Brain pericyte (primary cell): Measurements from ENCODE around the gene SEPTIN2.
"Not testable (repeated sequence)": the region's sequence is repeated elsewhere in the genome, so short reads cannot be mapped to it uniquely, and the experiment has no call there.

Experiments
- DNase-seq: peaks from one replicate; pipeline ENCODE4 v3.0.0-alpha.2; 2012; ENCODE audit warnings: low read depth, low spot score

Gene SEPTIN2

GRCh38 chr2:241286348-241287090 lies 29.2 kb upstream of the SEPTIN2 start:
- DNase-seq, result no peak

DNA sequence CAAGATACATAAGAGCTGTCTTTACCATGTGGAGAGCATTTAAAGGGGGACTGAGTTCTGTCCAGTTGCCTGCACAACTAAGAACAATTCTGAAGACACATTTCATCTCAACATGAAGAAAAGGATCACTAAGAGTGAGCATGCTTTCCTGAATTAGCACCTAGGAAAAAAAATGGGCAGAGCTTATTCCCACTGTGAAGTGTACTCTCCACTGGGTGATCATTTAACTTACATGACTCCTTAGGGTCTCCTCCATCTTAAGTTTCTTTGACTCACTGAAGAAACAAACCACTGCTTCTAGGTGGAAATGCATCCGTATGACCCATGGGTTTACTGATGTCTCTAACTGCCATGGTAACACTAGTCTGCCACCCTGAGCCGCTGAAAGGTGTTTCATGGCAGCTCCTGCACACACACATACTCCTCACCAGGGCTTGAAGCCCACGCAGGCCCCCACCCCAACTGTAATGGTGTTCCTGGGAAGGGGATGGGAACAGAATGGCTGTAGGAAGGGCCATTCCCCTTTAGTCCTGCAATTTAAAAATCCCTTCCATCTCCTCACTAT lies 27.3 kb upstream of the SEPTIN2 start:
- no peak for DNase-seq

DNA sequence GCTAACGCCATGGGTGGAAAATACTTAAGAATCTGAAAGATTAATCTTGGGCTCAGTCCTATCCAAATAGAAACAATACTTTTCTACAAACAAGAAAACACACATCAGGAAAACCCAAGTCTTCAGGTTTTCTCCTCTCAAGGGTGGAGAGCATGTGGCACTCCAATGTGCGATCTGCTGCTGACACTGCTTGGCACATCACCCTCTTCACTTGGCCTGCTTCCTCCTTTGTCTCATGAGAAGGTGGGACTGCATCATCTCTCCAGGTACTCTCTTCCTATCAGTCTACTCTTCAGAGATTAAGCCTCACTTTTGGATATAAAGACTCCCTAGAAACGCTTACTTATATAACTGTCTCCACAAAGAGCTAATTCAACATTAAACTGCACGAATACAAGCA lies 26.7 kb upstream of the SEPTIN2 start:
- no peak for DNase-seq

- no peak for DNase-seq
Observed at GRCh38 chr2:241289597-241289996, 26.1 kb upstream of the SEPTIN2 start.

DNA sequence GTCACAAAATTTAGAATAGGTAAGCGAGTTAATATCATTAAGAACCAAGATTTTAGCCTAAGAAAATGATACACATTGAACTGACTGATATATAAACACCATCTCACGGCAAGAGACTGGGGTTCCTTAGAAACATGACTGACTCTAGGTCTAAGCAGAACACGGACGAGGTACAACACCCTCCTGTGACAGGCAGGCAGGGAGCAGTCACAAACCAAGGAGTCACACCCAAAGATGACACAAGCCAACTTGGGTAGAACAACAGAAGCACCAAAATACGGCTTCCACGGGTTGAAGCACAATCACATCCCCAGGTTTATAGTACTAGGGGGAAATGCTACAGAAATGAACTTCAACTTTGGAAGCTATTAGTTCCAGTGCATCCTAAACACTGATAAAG lies 24.6 kb upstream of the SEPTIN2 start:
- no peak for DNase-seq

DNA sequence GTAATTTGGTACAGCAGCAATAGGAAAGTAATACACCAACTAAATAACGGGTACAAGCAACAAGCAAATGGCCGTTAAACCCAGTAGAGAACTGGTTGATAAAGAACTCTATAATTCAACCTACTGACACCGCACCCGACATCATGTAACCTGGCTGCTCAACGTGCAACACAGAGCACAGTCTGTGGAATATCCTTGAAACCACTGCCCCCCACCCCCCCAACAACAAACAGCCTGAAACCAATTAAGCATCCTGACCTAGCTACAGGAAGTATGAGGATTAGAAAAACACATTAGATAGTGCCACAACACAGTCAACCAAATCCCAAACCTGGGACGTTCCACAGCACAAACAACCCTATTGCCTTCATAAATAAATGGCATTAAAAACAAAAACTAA lies 23.7 kb upstream of the SEPTIN2 start:
- no peak for DNase-seq

DNA sequence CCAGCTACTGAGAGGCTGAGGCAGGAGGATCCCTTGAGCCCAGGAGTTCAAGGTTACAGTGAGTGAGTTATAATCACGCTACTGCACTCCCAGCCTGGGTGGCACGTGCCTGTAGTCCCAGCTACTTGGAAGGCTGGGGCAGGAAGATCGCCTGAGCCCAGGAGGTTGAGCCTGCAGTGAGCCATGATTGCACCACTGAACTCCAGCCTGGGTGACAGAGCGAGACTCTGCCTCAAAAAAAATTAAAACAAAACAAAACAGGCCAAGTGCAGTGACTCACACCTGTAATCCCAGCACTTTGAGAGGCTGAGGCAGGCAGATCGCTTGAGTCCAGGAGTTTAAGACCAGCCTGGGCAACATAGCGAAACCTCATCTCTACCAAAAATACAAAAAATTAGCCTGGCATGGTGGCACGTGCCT lies 22.3 kb upstream of the SEPTIN2 start:
- not testable (repeated sequence) for DNase-seq

DNA sequence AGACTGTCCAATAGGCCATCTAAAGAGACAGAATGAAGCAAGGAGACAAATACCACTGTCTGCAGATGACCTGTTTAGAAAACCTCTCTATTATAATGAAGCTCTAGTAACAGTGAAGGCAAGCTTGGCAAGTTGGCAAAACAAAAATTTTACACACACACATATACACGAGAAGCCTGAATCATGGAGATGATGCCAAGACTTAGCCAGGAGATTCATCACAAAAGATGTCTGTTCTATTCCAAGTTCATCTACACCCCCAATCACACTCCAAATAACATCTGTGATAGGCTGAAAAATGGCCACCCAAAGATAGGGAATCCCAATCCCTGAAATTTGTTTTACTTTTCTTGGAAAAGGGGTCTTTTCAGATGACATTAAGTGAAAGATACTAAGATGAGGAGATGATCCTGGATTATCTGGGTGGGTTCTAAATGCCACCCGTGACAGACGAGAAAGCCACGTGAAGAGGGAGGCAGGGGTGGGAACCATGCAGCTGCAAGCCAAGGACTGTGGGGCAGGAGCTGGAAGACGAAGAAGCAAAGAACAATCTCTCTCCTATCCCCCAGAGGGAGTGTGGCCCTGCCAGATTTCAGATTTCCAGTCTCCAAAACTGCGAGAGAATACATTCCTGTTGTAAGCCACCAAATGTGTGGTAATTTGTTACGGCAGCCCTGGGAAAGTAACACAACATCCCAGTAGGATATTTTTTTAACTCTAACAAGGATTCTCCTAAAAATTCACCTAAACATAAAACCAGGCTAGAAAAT lies 20.2 kb upstream of the SEPTIN2 start:
- no peak for DNase-seq

- no peak for DNase-seq
Observed at GRCh38 chr2:241296767-241297166, 19.0 kb upstream of the SEPTIN2 start.

DNA sequence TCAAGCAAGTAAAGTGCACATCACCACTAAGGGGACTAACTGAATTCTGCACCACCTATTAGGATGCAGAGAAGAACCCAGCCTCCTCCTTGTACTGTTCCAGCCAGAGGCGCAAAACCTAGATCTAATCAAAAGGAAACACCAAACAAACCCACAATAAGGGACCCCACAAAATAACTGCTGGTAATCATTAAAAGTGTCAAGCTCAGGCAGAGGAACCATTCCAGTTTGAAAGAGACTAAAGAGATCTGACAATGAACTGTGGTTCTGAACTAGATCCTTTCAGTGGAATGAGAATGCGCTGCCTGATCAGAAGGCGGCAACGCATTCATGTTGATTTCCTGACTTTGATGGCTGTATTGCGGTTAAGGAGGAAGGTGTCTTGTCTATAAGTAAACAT lies 17.1 kb upstream of the SEPTIN2 start:
- no peak for DNase-seq

DNA sequence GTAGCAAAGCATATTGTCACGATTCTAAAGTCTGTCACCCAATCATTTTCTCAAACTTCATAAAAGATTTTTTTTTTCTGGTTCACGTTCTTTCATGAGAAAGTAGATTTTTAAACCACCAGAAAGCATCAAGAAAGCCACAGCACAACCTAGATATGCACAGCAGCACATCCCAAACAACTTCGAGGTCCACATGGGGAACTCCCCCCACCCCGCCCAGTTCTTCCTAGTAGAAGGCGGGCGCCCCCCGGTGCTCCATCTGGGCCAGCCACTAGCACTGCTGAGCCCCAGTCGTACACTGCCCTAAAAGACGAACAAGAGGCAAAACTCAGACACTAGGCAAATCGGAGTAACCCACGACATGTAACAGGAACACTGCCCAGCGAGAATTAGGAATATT lies 15.7 kb upstream of the SEPTIN2 start:
- no peak for DNase-seq

- DNase-seq, result no peak
Observed at GRCh38 chr2:241302083-241302482, 13.6 kb upstream of the SEPTIN2 start.

DNA sequence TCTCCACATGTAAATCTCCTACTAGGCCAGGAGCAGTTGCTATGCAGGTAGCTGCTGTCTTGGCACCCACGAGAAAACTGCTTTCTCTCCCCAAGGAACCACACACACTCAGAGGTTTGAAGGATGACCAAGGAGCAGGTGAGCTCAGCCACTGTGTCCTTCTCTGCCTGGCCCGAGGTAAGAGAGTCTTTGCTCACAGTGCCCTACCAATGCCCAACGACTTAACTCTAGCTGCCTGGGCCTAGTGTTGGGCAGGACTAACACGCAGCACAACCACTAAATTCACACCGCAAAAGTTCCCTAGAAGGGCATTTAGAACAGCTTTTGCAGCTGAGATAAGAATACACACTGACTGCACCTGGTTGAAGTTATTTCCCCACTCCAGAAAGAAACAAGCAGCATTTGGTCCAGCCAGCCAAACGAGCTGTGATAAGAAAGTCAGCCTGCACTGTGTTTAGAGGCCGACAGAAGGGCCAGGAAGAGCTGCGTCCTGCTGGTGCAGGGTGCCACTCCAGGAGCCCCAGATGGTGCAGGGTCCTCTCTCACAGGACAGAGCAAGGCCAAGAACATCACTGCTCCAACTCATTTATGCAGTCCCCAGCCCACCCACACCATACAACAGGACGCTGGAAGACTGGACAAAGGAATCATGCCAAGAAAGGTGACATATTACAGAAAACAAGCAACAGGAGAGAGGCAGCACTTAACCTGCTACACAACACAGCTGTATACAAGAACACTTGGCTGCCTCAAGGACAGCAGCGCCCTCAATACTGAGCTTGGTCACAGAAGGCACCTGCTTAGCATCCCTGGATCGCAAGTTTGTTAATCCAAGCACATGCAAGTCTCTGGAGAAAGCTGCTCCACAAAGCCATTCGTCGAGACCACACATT lies 12.7 kb upstream of the SEPTIN2 start:
- DNase-seq, result no peak

DNA sequence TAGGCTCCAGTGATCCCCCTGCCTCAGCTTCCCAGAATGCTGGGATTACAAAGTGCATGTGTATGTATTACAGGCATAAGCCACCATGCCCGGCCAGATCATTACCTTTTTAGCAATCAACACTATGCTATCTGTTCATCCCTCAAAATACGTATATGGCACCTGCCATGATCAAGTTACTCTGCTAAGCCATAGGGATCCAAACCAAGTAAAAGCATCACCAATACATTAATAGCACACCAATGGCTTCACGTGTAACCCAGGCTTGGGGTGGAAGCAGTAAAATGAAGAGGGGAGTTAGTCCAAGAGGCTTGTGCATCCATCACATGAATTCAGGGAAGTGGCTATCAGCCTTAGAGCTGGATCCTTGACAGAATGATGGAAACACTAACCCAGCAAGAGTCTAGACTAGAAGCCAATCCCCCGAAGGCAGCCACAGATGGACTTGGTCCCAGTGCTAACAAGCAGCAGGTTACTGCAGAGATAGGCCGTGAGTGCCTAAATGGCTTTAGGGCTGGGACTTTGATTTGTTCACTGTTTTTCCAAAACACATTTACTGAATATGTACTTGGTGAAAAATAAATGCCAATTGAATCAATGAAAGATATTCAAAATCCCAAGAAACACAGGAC lies 11.6 kb upstream of the SEPTIN2 start:
- DNase-seq, result no peak

- no peak for DNase-seq
Observed at GRCh38 chr2:241307055-241307454, 8.7 kb upstream of the SEPTIN2 start.

DNA sequence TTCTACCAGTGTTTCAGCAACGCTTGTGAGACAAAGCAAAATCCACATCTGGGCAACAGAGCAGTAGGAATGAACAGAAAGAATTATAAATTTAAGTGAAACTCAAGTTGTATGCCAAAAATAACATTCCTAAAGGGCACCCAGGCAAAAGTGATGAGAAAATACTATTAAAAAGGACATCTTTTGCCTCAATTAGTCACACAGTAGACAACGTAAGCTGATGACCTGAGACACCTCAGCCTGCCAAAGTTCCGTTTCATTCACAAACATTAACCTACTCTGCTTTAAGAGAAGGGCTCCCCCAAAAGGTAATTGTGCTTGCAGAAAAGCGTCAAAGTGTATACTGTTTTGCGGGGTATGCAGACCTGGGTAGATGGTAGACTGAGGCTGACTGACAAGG lies 7.5 kb upstream of the SEPTIN2 start:
- no peak for DNase-seq

GRCh38 chr2:241308832-241309500 lies 6.8 kb upstream of the SEPTIN2 start:
- no peak for DNase-seq

DNA sequence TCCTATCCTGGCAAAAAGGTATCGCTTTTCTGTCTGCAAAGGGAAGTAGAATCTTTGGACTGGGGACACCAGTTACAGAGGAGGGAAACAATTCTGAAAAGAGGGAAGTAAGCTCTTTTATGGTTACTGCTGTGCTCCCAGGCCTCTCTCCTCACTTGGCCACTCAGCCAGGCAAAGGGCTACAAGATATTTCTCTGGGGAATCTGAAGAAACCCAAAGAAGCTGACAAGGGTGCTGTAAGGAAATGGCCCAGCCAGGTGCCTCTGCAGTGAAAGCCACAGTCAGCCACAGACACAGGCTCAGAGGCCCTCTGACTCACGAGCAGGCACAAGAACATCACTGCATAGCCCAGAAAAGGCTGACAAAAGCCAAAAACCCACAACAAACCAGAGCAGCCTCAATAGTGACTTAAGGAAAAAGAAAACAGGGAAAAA lies 6.0 kb upstream of the SEPTIN2 start:
- no peak for DNase-seq

DNA sequence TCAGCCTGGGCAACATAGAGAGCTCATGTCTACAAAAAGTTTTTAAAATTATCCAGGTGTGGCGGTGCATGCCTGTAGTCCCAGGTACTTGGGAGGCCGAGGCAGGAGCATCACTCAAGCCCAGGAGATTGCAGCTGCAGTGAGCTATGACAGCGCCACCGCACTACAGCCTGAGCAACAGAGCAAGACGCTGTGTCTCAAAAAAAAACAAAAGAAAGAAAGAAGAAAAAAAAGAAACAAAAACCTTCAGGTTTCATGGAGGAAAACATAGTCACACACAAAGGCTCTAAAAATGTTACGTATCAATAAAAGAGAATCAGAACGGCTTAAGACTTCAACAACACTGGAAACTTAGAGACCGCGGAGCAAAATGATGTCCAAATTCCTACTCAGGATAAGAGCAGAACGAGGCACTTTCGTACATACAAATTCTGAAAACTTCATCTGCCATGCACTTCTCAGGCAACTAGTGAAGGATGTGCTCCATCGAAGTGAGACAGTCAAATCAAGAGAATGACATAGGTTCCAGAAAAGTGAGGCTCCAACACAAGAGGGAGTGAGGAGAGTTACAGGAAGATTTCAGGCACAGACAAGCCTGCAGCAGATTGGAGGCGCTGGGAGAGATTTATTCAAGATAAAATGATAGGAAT lies 4.7 kb upstream of the SEPTIN2 start:
- no peak for DNase-seq

GRCh38 chr2:241312082-241312481 lies 3.6 kb upstream of the SEPTIN2 start:
- DNase-seq, result no peak
